Stimulated activated CD4-positive, alpha-beta T cell treated with anti-CD3 and anti-CD28 coated beads, Interleukin-1b, Interleukin-23, amount 100 ng/mL, for 24 hours (primary cell): ENCODE measurements around the gene CCDC138.
"Not testable (repeated sequence)": the region's sequence is repeated elsewhere in the genome, so short reads cannot be mapped to it uniquely, and the experiment has no call there.

ENCODE experiments used
- DNase-seq, 4 experiments: peaks; one replicate each; pipeline ENCODE4 v3.0.0-alpha.2; 2020; ENCODE audit warnings: low read depth in 4 of 4, low spot score in 1 of 4

Gene CCDC138

GRCh38 chr2:108786354-108787215 is at the start of gene CCDC138:
TSS of gene CCDC138 (plus strand) at chr2:108786771. CDS start at chr2:108786823, 52 bp downstream.
- DNase-seq: peak; percentile 79 to 92 (median 88)

DNA sequence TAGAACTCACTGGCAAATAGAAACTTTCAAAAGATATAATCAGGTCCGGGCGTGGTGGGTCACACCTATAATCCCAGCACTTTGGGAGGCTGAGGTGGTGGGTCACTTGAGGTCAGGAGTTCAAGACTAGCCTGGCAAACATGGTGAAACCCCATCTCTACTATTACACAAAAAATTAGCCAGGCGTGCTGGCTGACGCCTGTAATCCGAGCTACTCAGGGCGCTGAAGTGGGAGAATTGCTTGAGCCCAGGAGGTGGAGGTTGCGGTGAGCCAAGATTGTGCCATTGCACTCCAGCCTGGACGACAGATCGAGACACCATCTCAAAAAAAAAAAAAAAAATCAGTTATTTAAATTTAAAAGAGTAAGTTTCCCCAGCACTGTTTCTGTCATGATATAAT is 28.6 kb upstream of the CCDC138 start:
- DNase-seq: not testable (repeated sequence)

DNA sequence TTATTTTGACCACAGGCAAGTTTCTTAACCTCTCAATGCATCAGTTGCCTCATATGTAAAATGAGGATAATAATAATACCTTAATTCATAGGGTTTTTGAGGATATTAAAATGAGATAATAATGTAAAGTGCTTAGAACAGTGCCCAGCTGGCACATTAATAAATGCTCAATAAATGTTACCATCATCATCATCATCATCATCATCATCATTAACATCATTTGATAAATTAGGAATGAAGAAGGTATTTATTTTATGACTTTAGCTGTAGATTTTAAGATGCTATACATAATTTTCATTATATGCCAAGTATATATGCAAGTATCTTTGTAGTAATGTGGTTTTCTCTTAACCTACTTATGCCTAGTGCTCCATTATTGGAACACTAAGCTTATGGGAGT is 24.0 kb upstream of the CCDC138 start:
- not testable (repeated sequence) for DNase-seq

DNA sequence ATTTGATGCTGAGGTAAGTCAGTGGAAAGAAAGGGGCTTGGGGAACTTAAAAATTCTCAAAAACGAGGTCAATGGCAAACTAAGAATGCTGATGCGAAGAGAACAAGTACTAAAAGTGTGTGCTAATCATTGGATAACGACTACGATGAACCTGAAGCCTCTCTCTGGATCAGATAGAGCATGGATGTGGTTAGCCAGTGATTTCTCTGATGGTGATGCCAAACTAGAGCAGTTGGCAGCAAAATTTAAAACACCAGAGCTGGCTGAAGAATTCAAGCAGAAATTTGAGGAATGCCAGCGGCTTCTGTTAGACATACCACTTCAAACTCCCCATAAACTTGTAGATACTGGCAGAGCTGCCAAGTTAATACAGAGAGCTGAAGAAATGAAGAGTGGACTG is 19.9 kb upstream of the CCDC138 start:
- not testable (repeated sequence) for DNase-seq

DNA sequence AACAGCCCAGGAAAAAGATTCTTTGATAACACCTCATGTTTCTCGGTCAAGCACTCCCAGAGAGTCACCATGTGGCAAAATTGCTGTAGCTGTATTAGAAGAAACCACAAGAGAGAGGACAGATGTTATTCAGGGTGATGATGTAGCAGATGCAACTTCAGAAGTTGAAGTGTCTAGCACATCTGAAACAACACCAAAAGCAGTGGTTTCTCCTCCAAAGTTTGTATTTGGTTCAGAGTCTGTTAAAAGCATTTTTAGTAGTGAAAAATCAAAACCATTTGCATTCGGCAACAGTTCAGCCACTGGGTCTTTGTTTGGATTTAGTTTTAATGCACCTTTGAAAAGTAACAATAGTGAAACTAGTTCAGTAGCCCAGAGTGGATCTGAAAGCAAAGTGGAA is 18.7 kb upstream of the CCDC138 start:
- not testable (repeated sequence) for DNase-seq

- DNase-seq: no peak
Observed at GRCh38 chr2:108776475-108776874, 10.1 kb upstream of the CCDC138 start.

DNA sequence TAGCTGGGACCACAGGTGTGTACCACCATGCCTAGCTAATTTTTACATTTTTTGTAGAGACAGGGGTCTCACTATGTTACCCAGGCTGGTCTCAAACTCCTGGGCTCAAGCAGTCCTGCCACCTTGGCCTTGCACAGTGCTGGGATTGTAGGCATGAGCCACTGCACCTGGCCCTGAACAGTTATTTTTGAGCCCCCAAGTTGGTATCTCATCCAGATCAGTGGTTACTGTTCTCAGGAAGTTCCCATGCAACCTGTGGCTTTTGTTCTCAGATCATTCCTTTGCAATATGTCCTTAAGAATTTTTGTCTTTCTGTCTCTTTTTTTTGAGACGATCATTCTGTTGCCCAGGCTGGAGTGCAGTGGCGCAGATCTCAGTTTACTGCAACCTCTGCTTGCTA is 7.7 kb upstream of the CCDC138 start:
- DNase-seq: no peak

GRCh38 chr2:108786008-108786353 is 590 bp upstream of the CCDC138 start:
- DNase-seq: no peak

GRCh38 chr2:108787216-108787541 is 608 bp downstream of the CCDC138 start:
- no peak for DNase-seq

DNA sequence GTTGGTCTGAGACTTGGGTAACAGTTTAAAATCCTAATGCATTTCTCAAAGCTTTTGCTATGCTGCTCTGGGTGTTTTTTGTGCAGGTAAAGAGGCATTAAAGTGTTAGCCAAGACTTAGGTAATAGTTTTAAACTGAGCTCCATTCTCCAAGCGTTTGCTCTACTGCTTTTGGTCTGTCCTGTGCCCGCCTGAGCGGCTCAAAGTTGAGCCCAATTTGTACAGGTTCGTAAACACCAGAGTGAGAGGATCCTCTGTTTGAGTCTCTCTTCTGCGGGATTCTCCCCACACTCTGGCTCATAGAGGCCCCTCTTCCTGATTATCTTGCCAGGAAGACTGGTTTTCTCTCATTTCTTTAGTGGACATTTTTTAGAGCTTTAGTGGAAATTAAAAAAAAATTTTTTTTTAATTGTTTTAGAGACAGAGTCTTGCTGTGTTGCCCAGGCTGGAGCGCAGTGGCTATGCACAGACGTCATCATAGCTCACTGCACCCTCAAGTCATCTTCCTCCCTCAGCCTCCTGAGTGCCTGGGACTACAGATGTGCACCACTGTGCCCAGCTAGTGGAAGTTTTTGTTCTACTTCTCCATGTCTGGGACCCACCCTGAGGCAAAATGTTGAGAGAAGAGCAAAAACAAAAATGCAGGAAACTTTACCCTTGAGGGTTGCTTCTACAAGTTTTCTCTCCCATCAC is 16.6 kb downstream of the CCDC138 start:
- no peak for DNase-seq

- DNase-seq: no peak
Observed at GRCh38 chr2:108805032-108805431, 18.5 kb downstream of the CCDC138 start.

DNA sequence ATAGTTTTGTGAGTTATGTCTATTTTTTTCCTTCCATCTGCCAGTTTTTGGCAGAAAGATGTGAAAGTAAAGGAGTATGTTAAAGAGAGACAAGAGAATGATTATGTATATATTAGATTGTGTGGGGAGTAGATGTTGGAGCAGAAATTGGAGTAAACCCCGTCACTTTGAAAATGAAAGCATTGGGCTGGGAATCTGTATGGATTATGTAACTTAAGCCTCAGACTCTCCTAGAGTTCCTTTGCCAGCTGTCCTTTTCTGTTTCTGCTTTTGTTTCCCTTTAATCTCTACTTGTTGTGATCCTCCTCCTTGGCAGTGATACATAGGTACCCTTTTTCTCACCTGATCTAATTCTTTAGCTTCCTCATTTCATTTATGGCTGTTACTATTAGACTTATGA is 19.2 kb downstream of the CCDC138 start:
- DNase-seq: no peak

- no peak for DNase-seq
Observed at GRCh38 chr2:108806371-108807113, 20.0 kb downstream of the CCDC138 start.

- DNase-seq: no peak
Observed at GRCh38 chr2:108809936-108810335, 23.4 kb downstream of the CCDC138 start.

DNA sequence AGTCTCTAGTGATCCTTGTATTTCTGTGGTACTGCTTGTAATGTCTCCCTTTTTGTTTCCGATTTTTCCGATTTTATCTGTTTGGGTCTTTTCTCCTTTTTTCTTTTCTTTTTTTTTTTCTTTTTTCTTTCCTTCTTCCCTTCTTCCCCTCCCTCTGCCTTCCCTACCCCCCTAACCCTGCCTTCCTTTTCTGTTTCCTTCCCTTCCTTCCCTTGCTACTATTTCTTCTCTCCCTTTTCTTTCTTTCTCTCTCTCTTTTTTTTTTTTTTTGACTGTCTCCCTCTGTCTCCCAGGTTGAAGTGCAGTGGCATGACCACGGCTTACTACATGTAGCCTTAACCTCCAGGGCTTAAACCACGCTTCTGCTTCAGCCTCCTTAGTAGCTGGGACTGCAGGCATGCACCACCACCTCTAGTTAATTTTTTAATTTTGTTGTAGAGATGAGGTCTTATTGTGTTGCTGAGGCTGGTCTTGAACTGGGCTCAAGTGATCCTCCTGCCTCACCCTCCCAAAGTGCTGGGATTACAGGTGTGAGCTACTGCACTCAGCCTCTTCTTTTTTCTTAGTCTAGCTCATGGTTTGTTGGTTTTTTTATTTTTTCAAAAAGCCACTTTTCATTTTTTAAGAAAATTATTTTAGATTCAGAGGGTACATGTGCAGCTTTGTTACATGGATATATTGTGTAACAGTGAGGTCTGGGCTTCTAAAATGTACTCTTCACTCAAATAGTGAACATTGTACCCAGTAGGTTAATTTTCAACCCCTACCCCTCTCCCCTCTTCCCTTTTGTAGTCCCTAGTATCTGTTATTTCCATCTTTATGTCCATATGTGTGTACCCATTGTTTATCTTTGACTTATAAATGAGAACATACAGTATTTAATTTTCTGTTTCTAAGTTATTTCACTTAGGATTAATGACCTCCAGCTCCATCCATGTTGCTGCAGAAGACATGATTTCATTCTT is 24.7 kb downstream of the CCDC138 start:
- DNase-seq: no peak

- no peak for DNase-seq
Observed at GRCh38 chr2:108813732-108814131, 27.2 kb downstream of the CCDC138 start.

DNA sequence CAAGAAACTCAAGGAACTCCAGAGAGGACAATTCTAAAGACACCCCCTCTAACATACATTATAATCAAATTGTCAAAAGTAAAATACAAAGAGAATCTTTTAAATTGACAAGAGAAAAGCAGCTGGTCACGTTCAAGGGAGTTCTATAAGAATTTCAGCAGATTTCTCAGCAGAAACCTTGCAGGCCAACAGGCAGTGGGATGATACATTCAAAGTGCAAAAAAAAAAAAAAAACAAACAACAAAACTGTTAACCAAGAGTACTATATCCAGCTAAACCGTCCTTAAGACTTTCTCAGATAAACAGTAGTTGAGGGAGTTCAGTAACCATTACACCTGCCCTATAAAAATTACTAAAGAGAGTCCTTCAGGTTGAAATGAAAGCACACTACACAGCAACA is 33.9 kb downstream of the CCDC138 start:
- no peak for DNase-seq

- no peak for DNase-seq
Observed at GRCh38 chr2:108823286-108823685, 36.7 kb downstream of the CCDC138 start.

- DNase-seq: no peak
Observed at GRCh38 chr2:108824316-108825070, 37.9 kb downstream of the CCDC138 start.

DNA sequence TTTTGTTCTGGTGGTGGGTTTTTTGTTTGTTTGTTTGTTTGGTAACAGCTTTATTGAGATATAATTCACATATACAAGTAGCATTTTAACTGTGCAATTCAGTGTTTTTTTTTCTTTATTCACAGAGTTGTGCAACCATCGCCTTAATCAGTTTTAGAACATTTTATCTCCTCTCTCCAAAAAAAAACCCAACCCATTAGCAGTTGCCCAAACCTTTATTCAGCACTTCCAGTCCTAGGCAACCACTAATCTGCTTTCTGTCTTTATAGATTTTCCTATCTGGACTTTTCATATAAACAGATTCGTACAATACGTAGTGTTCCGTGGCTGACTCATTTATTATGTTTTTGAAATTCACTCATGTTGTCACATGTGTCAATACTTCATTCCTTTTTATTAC is 38.7 kb downstream of the CCDC138 start:
- no peak for DNase-seq
